HEK293 (cell line): ENCODE results near the gene ABR.

Source experiments
- CTCF ChIA-PET: fragments of 350-600 bp; formaldehyde crosslinking; extraction: SDS; loops from one replicate; lab custom pipeline; 2021; ENCODE audit warnings: antibody characterized with exemption; lab: Yijun Ruan, JAX
- POLR2A ChIA-PET: fragments of 300-600 bp; formaldehyde crosslinking; extraction: SDS; loops from one replicate; lab custom pipeline; 2020; ENCODE audit warnings: antibody characterized with exemption, inconsistent platforms; lab: Yijun Ruan, JAX
- H3K27ac ChIP-seq: fragments of 200-500 bp; sonication (Bioruptor generic); 2 replicates; pipeline ENCODE4 v1.5.1; 2014; ENCODE audit warnings: low read depth, low read length, control low read depth, inconsistent platforms; ENCODE audit errors: extremely low read depth
- H3K36me3 ChIP-seq, 2 experiments: fragments of 200-500 bp in 1 of 2; sonication (Bioruptor generic) in 1 of 2; 1 replicate in 1 of 2; 2 replicates in 1 of 2; pipeline ENCODE4 v1.5.1; 2014 to 2017; ENCODE audit warnings: inconsistent platforms in 2 of 2, low read length in 2 of 2; ENCODE audit not compliant: control insufficient read depth in 2 of 2, insufficient read depth in 1 of 2
- H3K4me1 ChIP-seq: fragments of 200-500 bp; sonication (Bioruptor generic); 2 replicates; pipeline ENCODE4 v1.5.1; 2014; ENCODE audit warnings: mild to moderate bottlenecking, low read length, inconsistent platforms; ENCODE audit not compliant: control insufficient read depth, insufficient read depth
- H3K4me3 ChIP-seq: 2 replicates; pipeline ENCODE4 v1.5.1; 2011; ENCODE audit warnings: low read depth, mild to moderate bottlenecking, control low read depth, low read length, moderate library complexity
- H3K9me3 ChIP-seq: fragments of 200-500 bp; sonication (Bioruptor generic); 2 replicates; pipeline ENCODE4 v1.5.1; 2014; ENCODE audit warnings: low read depth, low read length, inconsistent platforms; ENCODE audit not compliant: control insufficient read depth, insufficient read depth
- GLIS1 ChIP-seq: fragments of 450-650 bp; formaldehyde crosslinking; IDR thresholded peaks from 2 replicates; pipeline ENCODE4 v1.5.1; 2016; ENCODE audit warnings: missing biosample characterization, missing genetic modification characterization
- GLIS2 ChIP-seq: fragments of 450-650 bp; formaldehyde crosslinking; IDR thresholded peaks from 2 replicates; pipeline ENCODE4 v1.5.1; 2016; ENCODE audit warnings: missing biosample characterization, missing genetic modification characterization
- PATZ1 ChIP-seq: fragments of 450-650 bp; formaldehyde crosslinking; IDR thresholded peaks from 2 replicates; pipeline ENCODE4 v1.5.1; 2016; ENCODE audit warnings: missing biosample characterization, missing genetic modification characterization
- SETDB1 ChIP-seq: IDR thresholded peaks from one replicate; pipeline ENCODE4 v1.6.1; 2017; ENCODE audit warnings: mild to moderate bottlenecking, low read length, moderate library complexity, mixed read lengths; ENCODE audit not compliant: insufficient read length
- SP7 ChIP-seq: fragments of 450-650 bp; formaldehyde crosslinking; IDR thresholded peaks from 2 replicates; pipeline ENCODE4 v1.5.1; 2016; ENCODE audit warnings: missing biosample characterization, missing genetic modification characterization
- WT1 ChIP-seq: fragments of 450-650 bp; formaldehyde crosslinking; IDR thresholded peaks from 2 replicates; pipeline ENCODE4 v1.5.1; 2016; ENCODE audit warnings: missing biosample characterization, missing genetic modification characterization
- ZBTB10 ChIP-seq: fragments of 450-650 bp; formaldehyde crosslinking; IDR thresholded peaks from 2 replicates; pipeline ENCODE4 v1.5.1; 2016; ENCODE audit warnings: missing biosample characterization, missing genetic modification characterization
- ZBTB17 ChIP-seq: fragments of 450-650 bp; formaldehyde crosslinking; IDR thresholded peaks from 2 replicates; pipeline ENCODE4 v1.5.1; 2016; ENCODE audit warnings: missing biosample characterization, missing genetic modification characterization
- ZBTB49 ChIP-seq: fragments of 450-650 bp; formaldehyde crosslinking; IDR thresholded peaks from 2 replicates; pipeline ENCODE4 v1.5.1; 2016; ENCODE audit warnings: missing biosample characterization, missing genetic modification characterization, low read depth
- ZIC2 ChIP-seq: fragments of 450-650 bp; formaldehyde crosslinking; IDR thresholded peaks from 2 replicates; pipeline ENCODE4 v1.5.1; 2016; ENCODE audit warnings: missing biosample characterization, missing genetic modification characterization
- ZNF10 ChIP-seq: fragments of 450-650 bp; formaldehyde crosslinking; IDR thresholded peaks from 2 replicates; pipeline ENCODE4 v1.5.1; 2017; ENCODE audit warnings: missing biosample characterization, missing genetic modification characterization
- ZNF677 ChIP-seq: fragments of 450-650 bp; IDR thresholded peaks from 2 replicates; pipeline ENCODE4 v1.5.0; 2018; ENCODE audit warnings: missing biosample characterization, mild to moderate bottlenecking, missing genetic modification characterization, moderate library complexity
- ZNF776 ChIP-seq: fragments of 450-650 bp; formaldehyde crosslinking; IDR thresholded peaks from 2 replicates; pipeline ENCODE4 v1.5.0; 2017; ENCODE audit warnings: missing biosample characterization, missing genetic modification characterization, borderline replicate concordance

The ABR gene

GRCh38 chr17:962166-962565 is 217.6 kb downstream of the ABR start (continued):
- TF ChIP-seq PATZ1 (tag by site-specific recombination) (no peak), SP7 (tag by site-specific recombination) (no peak), ZNF10 (no peak), ZBTB17 (tag by site-specific recombination) (no peak), ZBTB10 (no peak), ZNF677 (tag by site-specific recombination) (no peak)

- peaks cover 12% of the 10 kb centered on the region for H3K4me1 ChIP-seq
- H3K36me3 ChIP-seq = no peaks in the 10 kb centered on the region
- no peaks in the 10 kb centered on the region for H3K9me3 ChIP-seq
- no peak overlapping the region for H3K4me3 ChIP-seq
- POLR2A ChIA-PET = interaction anchor here (0.7 to 0.8 kb wide), 2 partner anchors 20 to 25 kb away, joined by 3 to 4 read pairs; no protein-coding TSS in a partner anchor
- no peak overlapping the region for H3K27ac ChIP-seq
- CTCF ChIA-PET = interaction anchor here (0.7 to 1.4 kb wide), 3 partner anchors 22 to 80 kb away, joined by 3 to 5 read pairs (median 5); partner anchors contain the start of gene TIMM22
- TF ChIP-seq ZIC2 (tag by site-specific recombination) (peak; percentile 49), ZNF776 (tag by site-specific recombination) (no peak), WT1 (peak; percentile 41; the same call in 1 of the 2 replicates), ZBTB49 (tag by site-specific recombination) (no peak), GLIS2 (tag by site-specific recombination) (peak; percentile 48; the same call in 1 of the 2 replicates), PATZ1 (tag by site-specific recombination) (no peak), SETDB1 (no peak), GLIS1 (tag by site-specific recombination) (peak; percentile 89)
- TF ChIP-seq, all 188 proteins: peak for 4
These were observed 220.9 kb downstream of the ABR start for GRCh38 chr17:958712-959451.
